GM18861 (cell line): ENCODE measurements around the gene GPR137.
A peak's percentile ranks its signal among the peaks of the same experiment; 100 is the strongest.
"Not testable (repeated sequence)": the region's sequence is repeated elsewhere in the genome, so short reads cannot be mapped to it uniquely, and the experiment has no call there.

Experiments
- ATAC-seq: cut with Tn5 transposase; IDR thresholded peaks from one replicate; pipeline ENCODE4 v1.9.1; 2021; ENCODE audit not compliant: unreplicated experiment

Gene GPR137

GRCh38 chr11:64284962-64285884 is at the start of gene GPR137:
TSS of gene GPR137 (plus strand) at chr11:64285848. CDS start at chr11:64286525, 677 bp downstream.
- peak; percentile 51 for ATAC-seq

- ATAC-seq: no peak
These were observed 48.1 kb upstream of the GPR137 start for GRCh38 chr11:64237484-64237951.

- ATAC-seq: no peak
These were observed 47.6 kb upstream of the GPR137 start for GRCh38 chr11:64238076-64238475.

GRCh38 chr11:64238999-64239398 is 46.6 kb upstream of the GPR137 start:
- no peak for ATAC-seq

- ATAC-seq: no peak
These were observed 45.8 kb upstream of the GPR137 start for GRCh38 chr11:64239662-64240434.

GRCh38 chr11:64240435-64241240 is 45.0 kb upstream of the GPR137 start, which contains the start of gene FKBP2:
TSS of gene FKBP2 (plus strand) at chr11:64241095. CDS start at chr11:64242388, 1,293 bp downstream.
- ATAC-seq: peak; percentile 45

- peak; percentile 50 for ATAC-seq
These were observed 44.5 kb upstream of the GPR137 start for GRCh38 chr11:64241241-64241490.

- ATAC-seq: peak; percentile 4
These were observed 43.9 kb upstream of the GPR137 start for GRCh38 chr11:64241491-64242374.

GRCh38 chr11:64243236-64243854 is 42.3 kb upstream of the GPR137 start:
- no peak for ATAC-seq

GRCh38 chr11:64244107-64244506 is 41.5 kb upstream of the GPR137 start:
- ATAC-seq: no peak

- no peak for ATAC-seq
These were observed 40.7 kb upstream of the GPR137 start for GRCh38 chr11:64244966-64245365.

GRCh38 chr11:64245401-64245796 is 40.2 kb upstream of the GPR137 start:
- ATAC-seq: no peak

GRCh38 chr11:64245797-64246620 is 39.6 kb upstream of the GPR137 start:
- no peak for ATAC-seq

GRCh38 chr11:64246621-64246870 is 39.1 kb upstream of the GPR137 start:
- not testable (repeated sequence) for ATAC-seq

GRCh38 chr11:64246871-64247728 is 38.5 kb upstream of the GPR137 start, which contains the start of gene PPP1R14B:
TSS of gene PPP1R14B (minus strand) at chr11:64246943. CDS start at chr11:64246673, 270 bp downstream.
- no peak for ATAC-seq

GRCh38 chr11:64247729-64248531 is 37.7 kb upstream of the GPR137 start:
- ATAC-seq: no peak

GRCh38 chr11:64248578-64248977 is 37.1 kb upstream of the GPR137 start:
- ATAC-seq: no peak
